Panc1 (cell line): ENCODE measurements around the gene FAM83G. TPM values are rescaled to one million over a fixed set of nuclear protein-coding genes. Genes with fewer than 3 reads are reported as not detected.

Experiments
- ATAC-seq: fragments of 200-7000 bp; cut with Tn5 transposase; 2 replicates; pipeline ENCODE4 v1.9.1; 2020; ENCODE audit warnings: mild to moderate bottlenecking, moderate library complexity
- BruUV-seq: library from RNA; stranded (reverse); fragments of 400-500 nt; replicated peaks from 2 replicates; lab custom pipeline; 2021; lab: Mats Ljungman, UMichigan
- CTCF ChIA-PET: fragments of 300-600 bp; sonication (Branson Sonifier 250); formaldehyde crosslinking; loops from one replicate; lab custom pipeline; 2022; ENCODE audit warnings: antibody characterized with exemption; lab: Charles Lee
- POLR2A ChIA-PET: fragments of 300-600 bp; sonication (Branson Sonifier 250); formaldehyde crosslinking; loops from one replicate; lab custom pipeline; 2022; ENCODE audit warnings: antibody characterized with exemption; lab: Charles Lee
- DNase-seq: peaks from one replicate; pipeline ENCODE4 v3.0.0-alpha.2; 2010; ENCODE audit warnings: low read depth, low spot score
- H3K27ac ChIP-seq: 2 replicates; pipeline ENCODE4 v1.5.1; 2011; ENCODE audit warnings: mild to moderate bottlenecking, low read length, inconsistent platforms
- H3K27me3 ChIP-seq: fragments of 200-500 bp; sonication (Bioruptor generic); 2 replicates; pipeline ENCODE4 v1.6.0; 2014; ENCODE audit warnings: low read length, inconsistent platforms; ENCODE audit not compliant: control insufficient read depth, insufficient read depth
- H3K36me3 ChIP-seq: fragments of 200-500 bp; sonication (Bioruptor generic); 2 replicates; pipeline ENCODE4 v1.5.1; 2014; ENCODE audit warnings: inconsistent platforms, mild to moderate bottlenecking, low read length, moderate library complexity; ENCODE audit not compliant: control insufficient read depth, insufficient read depth
- H3K4me1 ChIP-seq: 2 replicates; pipeline ENCODE4 v1.5.1; 2011; ENCODE audit warnings: inconsistent platforms, mild to moderate bottlenecking, low read length, moderate library complexity; ENCODE audit not compliant: control insufficient read depth, insufficient read depth
- H3K4me3 ChIP-seq, 2 experiments: 2 replicates each; pipeline ENCODE4 v1.5.1; 2011 to 2012; ENCODE audit warnings: low read depth in 2 of 2, low read length in 2 of 2, mild to moderate bottlenecking in 2 of 2, inconsistent platforms in 1 of 2, moderate library complexity in 1 of 2
- H3K9me3 ChIP-seq: fragments of 200-500 bp; sonication (Bioruptor generic); 2 replicates; pipeline ENCODE4 v1.5.1; 2014; ENCODE audit warnings: low read depth, mild to moderate bottlenecking, inconsistent platforms, low read length, moderate library complexity; ENCODE audit not compliant: control insufficient read depth, insufficient read depth
- POLR2AphosphoS5 ChIP-seq: IDR thresholded peaks from 2 replicates; pipeline ENCODE4 v1.6.1; 2012; ENCODE audit warnings: mild to moderate bottlenecking, low read depth, low read length, moderate library complexity
- SIN3A ChIP-seq: IDR thresholded peaks from 2 replicates; pipeline ENCODE4 v1.6.1; 2012; ENCODE audit warnings: low read depth, mild to moderate bottlenecking, low read length, moderate library complexity, borderline replicate concordance; ENCODE audit not compliant: insufficient read depth
- TCF7L2 ChIP-seq: IDR thresholded peaks from 2 replicates; pipeline ENCODE4 v1.6.1; 2011; ENCODE audit warnings: mild to moderate bottlenecking, low read depth, low read length, inconsistent platforms
- in situ Hi-C: cut with HindIII; loops from 2 replicates; pipeline ENCODE4 v1.10.0; 2016; ENCODE audit warnings: low sequenced_read_pairs, low pct_unique_long_range_greater_than_20kb
- intact Hi-C: fragments of 100-400 bp; cut with micrococcal nuclease; formaldehyde crosslinking; loops from one replicate; pipeline ENCODE4 v1.10.0; 2022; ENCODE audit not compliant: unreplicated experiment
- total RNA-seq: library from RNA; stranded (reverse); gene quantifications from one replicate; pipeline ENCODE4 v1.2.1, GENCODE V29; 2021; ENCODE audit not compliant: unreplicated experiment
- TF ChIP-seq, protein P1 (sequence below), 2 experiments: IDR thresholded peaks; 2 replicates each; pipeline ENCODE4 v1.6.1; 2011 to 2012; ENCODE audit warnings: low read depth in 2 of 2, control low read depth in 1 of 2, low read length in 1 of 2, mild to moderate bottlenecking in 1 of 2, moderate library complexity in 1 of 2; ENCODE audit not compliant: insufficient read depth in 1 of 2
- TF ChIP-seq, protein P2 (sequence below): fragments of 450-650 bp; IDR thresholded peaks from 2 replicates; pipeline ENCODE4 v1.5.1; 2017; ENCODE audit warnings: mild to moderate bottlenecking

The FAM83G gene
- total RNA-seq, 1 experiment from 2014 or later, result 17.3 TPM

DNA sequence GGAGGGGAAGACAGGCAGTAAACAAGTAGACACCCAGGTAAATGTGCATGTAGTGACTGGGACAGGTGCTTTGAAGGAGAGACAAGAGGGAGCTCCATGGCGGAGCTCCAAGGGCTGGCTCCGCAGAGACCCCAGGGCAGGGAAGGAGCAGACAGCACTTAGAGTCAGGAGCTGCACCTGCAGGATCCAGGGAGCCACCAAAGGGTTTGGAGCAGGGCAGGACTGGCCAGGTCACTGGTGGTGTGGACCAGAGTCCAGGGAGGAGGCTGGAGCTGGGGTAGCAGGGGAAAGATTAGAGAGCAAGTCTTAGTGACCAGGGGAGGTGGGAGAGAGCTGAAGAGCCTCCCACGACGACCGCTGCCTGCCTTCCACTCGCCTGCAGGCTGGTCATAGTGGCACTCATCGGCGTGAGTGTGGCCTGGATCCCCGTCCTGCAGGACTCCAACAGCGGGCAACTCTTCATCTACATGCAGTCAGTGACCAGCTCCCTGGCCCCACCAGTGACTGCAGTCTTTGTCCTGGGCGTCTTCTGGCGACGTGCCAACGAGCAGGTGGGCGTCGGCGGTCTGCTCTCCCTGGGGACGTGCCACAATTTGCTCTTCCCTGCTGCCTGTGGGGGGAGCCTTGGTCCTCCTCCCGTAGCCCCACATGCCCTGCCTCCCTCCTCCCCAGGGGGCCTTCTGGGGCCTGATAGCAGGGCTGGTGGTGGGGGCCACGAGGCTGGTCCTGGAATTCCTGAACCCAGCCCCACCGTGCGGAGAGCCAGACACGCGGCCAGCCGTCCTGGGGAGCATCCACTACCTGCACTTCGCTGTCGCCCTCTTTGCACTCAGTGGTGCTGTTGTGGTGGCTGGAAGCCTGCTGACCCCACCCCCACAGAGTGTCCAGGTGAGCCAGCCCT, 14.7 kb upstream of the FAM83G start:
- H3K36me3 ChIP-seq, result no peaks in the 10 kb centered on the region
- intact Hi-C loops, result no loop called here
- BruUV-seq, result no TSS peak
- CTCF ChIA-PET, result no interaction called here
- no peak overlapping the region for H3K4me3 ChIP-seq
- DNase-seq (no peak), ATAC-seq (no peak)
- TF ChIP-seq SIN3A, result no peak
- TF ChIP-seq, protein P1, sequence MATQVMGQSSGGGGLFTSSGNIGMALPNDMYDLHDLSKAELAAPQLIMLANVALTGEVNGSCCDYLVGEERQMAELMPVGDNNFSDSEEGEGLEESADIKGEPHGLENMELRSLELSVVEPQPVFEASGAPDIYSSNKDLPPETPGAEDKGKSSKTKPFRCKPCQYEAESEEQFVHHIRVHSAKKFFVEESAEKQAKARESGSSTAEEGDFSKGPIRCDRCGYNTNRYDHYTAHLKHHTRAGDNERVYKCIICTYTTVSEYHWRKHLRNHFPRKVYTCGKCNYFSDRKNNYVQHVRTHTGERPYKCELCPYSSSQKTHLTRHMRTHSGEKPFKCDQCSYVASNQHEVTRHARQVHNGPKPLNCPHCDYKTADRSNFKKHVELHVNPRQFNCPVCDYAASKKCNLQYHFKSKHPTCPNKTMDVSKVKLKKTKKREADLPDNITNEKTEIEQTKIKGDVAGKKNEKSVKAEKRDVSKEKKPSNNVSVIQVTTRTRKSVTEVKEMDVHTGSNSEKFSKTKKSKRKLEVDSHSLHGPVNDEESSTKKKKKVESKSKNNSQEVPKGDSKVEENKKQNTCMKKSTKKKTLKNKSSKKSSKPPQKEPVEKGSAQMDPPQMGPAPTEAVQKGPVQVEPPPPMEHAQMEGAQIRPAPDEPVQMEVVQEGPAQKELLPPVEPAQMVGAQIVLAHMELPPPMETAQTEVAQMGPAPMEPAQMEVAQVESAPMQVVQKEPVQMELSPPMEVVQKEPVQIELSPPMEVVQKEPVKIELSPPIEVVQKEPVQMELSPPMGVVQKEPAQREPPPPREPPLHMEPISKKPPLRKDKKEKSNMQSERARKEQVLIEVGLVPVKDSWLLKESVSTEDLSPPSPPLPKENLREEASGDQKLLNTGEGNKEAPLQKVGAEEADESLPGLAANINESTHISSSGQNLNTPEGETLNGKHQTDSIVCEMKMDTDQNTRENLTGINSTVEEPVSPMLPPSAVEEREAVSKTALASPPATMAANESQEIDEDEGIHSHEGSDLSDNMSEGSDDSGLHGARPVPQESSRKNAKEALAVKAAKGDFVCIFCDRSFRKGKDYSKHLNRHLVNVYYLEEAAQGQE (IDR thresholded peaks at IDR 0.05; ENCODE audit: insufficient read depth in 1 of 2, low read depth in 2 of 2, low read length in 1 of 2), result no peak
- TF ChIP-seq TCF7L2, result no peak
- TF ChIP-seq, protein P2, sequence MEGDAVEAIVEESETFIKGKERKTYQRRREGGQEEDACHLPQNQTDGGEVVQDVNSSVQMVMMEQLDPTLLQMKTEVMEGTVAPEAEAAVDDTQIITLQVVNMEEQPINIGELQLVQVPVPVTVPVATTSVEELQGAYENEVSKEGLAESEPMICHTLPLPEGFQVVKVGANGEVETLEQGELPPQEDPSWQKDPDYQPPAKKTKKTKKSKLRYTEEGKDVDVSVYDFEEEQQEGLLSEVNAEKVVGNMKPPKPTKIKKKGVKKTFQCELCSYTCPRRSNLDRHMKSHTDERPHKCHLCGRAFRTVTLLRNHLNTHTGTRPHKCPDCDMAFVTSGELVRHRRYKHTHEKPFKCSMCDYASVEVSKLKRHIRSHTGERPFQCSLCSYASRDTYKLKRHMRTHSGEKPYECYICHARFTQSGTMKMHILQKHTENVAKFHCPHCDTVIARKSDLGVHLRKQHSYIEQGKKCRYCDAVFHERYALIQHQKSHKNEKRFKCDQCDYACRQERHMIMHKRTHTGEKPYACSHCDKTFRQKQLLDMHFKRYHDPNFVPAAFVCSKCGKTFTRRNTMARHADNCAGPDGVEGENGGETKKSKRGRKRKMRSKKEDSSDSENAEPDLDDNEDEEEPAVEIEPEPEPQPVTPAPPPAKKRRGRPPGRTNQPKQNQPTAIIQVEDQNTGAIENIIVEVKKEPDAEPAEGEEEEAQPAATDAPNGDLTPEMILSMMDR, result no peak
- TF ChIP-seq POLR2AphosphoS5, result no peak
- POLR2A ChIA-PET, result no interaction called here
- H3K9me3 ChIP-seq, result no peaks in the 10 kb centered on the region
- in situ Hi-C loops, result no loop called here
- no peaks in the 10 kb centered on the region for H3K4me1 ChIP-seq
- no peak overlapping the region for H3K27ac ChIP-seq
- H3K27me3 ChIP-seq, result no peaks in the 10 kb centered on the region

DNA sequence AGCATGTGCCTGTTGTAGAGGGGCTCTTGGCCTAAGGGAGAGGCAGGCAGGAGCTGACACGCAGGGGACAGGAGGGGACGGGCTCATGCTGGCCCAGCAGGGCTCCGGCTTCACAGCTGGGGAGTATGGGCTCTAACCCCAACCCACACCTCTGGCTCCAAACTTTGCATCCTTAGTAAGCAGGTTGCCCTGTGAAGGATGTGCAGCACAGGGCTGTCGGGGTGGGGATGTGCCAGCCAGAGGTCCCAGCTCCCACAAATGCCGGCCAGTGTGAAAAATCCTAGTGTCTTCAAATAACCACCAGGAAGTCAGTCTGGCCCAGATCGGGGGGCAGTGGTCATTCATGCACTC, 14.0 kb upstream of the FAM83G start:
- Histone ChIP-seq H3K9me3 (no peaks in the 10 kb centered on the region), H3K27me3 (no peaks in the 10 kb centered on the region), H3K36me3 (no peaks in the 10 kb centered on the region), H3K27ac (no peak overlapping the region), H3K4me1 (no peaks in the 10 kb centered on the region), H3K4me3 (no peak overlapping the region)
- TF ChIP-seq, protein P1 (IDR thresholded peaks at IDR 0.05; ENCODE audit: insufficient read depth in 1 of 2, low read depth in 2 of 2, low read length in 1 of 2), result no peak
- TF ChIP-seq POLR2AphosphoS5 (no peak), TCF7L2 (no peak), SIN3A (no peak)
- TF ChIP-seq, protein P2, result no peak
- no TSS peak for BruUV-seq
- intact Hi-C loops (no loop called here), in situ Hi-C loops (no loop called here)
- ATAC-seq, result no peak
- ChIA-PET POLR2A (no interaction called here), CTCF (no interaction called here)
- no peak for DNase-seq
